Mesothelial cell of epicardium (in vitro differentiated cells): Measurements from ENCODE around the gene PCBD1. TPM values are rescaled to one million over a fixed set of nuclear protein-coding genes. Genes with fewer than 3 reads are reported as not detected.

Experiments
- DNase-seq, 2 experiments: peaks; one replicate each; pipeline ENCODE4 v3.0.0; 2021; ENCODE audit warnings: low spot score in 2 of 2; ENCODE audit not compliant: unreplicated experiment in 2 of 2
- H3K27ac Mint-ChIP-seq: 2 replicates; pipeline ENCODE4 v1.8.0; 2021; ENCODE audit warnings: mixed read lengths
- H3K27me3 Mint-ChIP-seq: 2 replicates; pipeline ENCODE4 v1.8.0; 2021; ENCODE audit warnings: low read depth, mixed read lengths
- H3K36me3 Mint-ChIP-seq: 2 replicates; pipeline ENCODE4 v1.8.0; 2021; ENCODE audit warnings: mixed read lengths
- H3K4me1 Mint-ChIP-seq: 2 replicates; pipeline ENCODE4 v1.8.0; 2021; ENCODE audit warnings: mixed read lengths
- H3K4me3 Mint-ChIP-seq: 2 replicates; pipeline ENCODE4 v1.8.0; 2021; ENCODE audit warnings: mild to moderate bottlenecking, moderate library complexity, mixed read lengths
- H3K9me3 Mint-ChIP-seq: 2 replicates; pipeline ENCODE4 v1.8.0; 2021; ENCODE audit warnings: mixed read lengths
- CTCF ChIP-seq: fragments of 200-600 bp; sonication (generic); IDR thresholded peaks from one replicate; pipeline ENCODE4 v1.5.0; 2021; ENCODE audit warnings: antibody characterized with exemption; ENCODE audit not compliant: unreplicated experiment
- total RNA-seq: library from RNA; stranded (reverse); gene quantifications from 3 replicates; pipeline ENCODE4 v1.2.1, GENCODE V29; 2021

Gene PCBD1
- total RNA-seq, 1 donor from 2014 or later: 50.5 TPM

- no peak for TF ChIP-seq CTCF
- peaks cover 42% of the 10 kb centered on the region for H3K4me1 Mint-ChIP-seq
- H3K9me3 Mint-ChIP-seq: peaks cover 12% of the 10 kb centered on the region
- peaks cover 33% of the 10 kb centered on the region for H3K36me3 Mint-ChIP-seq
- DNase-seq: no peak
- no peaks in the 10 kb centered on the region for H3K27me3 Mint-ChIP-seq
- H3K27ac Mint-ChIP-seq: peak overlapping the region; percentile 84
- no peak overlapping the region for H3K4me3 Mint-ChIP-seq
These were observed 54.3 kb downstream of the PCBD1 start for GRCh38 chr10:70834021-70834420.

- Mint-ChIP-seq H3K27me3 (no peaks in the 10 kb centered on the region), H3K36me3 (peaks cover 33% of the 10 kb centered on the region), H3K4me1 (peaks cover 42% of the 10 kb centered on the region), H3K9me3 (peaks cover 12% of the 10 kb centered on the region), H3K27ac (peak overlapping the region; percentile 84), H3K4me3 (no peak overlapping the region)
- no peak for DNase-seq
- no peak for TF ChIP-seq CTCF
These were observed 54.8 kb downstream of the PCBD1 start for GRCh38 chr10:70833601-70834000.

Other genes with a start within 250 kb of the PCBD1 start
- 3.2 to 4.1 TPM (median 3.9 TPM) in 3 replicates for gene ADAMTS14, start 216.1 kb downstream of the PCBD1 start, total RNA-seq
- gene TBATA, start 103.2 kb downstream of the PCBD1 start, total RNA-seq: not detected in 3 replicates
- gene SGPL1, start 72.6 kb downstream of the PCBD1 start, total RNA-seq: 89.9 to 98.3 TPM (median 90.8 TPM) in 3 replicates